ENCODE results near the gene FAM114A1.

DNA sequence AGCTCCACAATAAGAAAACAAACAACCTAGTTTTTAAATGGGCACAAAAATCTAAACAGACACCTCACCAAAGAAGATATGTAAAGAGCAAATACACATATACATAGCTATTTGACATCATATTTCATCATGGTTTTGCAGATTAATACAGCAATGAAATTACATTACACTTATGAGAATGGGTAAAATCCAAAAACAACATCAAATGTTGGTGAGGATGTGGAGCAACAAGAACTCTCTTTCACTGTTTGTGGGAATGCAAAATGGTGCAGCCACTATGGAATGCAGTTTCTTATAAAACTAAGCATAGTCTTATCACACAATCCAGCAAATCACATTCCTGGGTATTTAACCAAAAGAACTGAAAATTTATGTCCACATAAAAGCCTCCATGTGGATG, 36.0 kb upstream of the FAM114A1 start:
- TF ChIP-seq HOXA7 (CRISPR knock-in tag; IDR thresholded peaks at IDR 0.05; ENCODE audit: borderline replicate concordance) (no peak), ZBTB8A (tag by site-specific recombination; IDR thresholded peaks at IDR 0.05) (no peak), ZNF138 (tag by site-specific recombination; IDR thresholded peaks at IDR 0.05; ENCODE audit: borderline replicate concordance) (no peak)
- TF ChIP-seq, protein P1, sequence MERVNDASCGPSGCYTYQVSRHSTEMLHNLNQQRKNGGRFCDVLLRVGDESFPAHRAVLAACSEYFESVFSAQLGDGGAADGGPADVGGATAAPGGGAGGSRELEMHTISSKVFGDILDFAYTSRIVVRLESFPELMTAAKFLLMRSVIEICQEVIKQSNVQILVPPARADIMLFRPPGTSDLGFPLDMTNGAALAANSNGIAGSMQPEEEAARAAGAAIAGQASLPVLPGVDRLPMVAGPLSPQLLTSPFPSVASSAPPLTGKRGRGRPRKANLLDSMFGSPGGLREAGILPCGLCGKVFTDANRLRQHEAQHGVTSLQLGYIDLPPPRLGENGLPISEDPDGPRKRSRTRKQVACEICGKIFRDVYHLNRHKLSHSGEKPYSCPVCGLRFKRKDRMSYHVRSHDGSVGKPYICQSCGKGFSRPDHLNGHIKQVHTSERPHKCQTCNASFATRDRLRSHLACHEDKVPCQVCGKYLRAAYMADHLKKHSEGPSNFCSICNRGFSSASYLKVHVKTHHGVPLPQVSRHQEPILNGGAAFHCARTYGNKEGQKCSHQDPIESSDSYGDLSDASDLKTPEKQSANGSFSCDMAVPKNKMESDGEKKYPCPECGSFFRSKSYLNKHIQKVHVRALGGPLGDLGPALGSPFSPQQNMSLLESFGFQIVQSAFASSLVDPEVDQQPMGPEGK (tag by site-specific recombination; IDR thresholded peaks at IDR 0.05), result no peak
- TF ChIP-seq, protein P2, sequence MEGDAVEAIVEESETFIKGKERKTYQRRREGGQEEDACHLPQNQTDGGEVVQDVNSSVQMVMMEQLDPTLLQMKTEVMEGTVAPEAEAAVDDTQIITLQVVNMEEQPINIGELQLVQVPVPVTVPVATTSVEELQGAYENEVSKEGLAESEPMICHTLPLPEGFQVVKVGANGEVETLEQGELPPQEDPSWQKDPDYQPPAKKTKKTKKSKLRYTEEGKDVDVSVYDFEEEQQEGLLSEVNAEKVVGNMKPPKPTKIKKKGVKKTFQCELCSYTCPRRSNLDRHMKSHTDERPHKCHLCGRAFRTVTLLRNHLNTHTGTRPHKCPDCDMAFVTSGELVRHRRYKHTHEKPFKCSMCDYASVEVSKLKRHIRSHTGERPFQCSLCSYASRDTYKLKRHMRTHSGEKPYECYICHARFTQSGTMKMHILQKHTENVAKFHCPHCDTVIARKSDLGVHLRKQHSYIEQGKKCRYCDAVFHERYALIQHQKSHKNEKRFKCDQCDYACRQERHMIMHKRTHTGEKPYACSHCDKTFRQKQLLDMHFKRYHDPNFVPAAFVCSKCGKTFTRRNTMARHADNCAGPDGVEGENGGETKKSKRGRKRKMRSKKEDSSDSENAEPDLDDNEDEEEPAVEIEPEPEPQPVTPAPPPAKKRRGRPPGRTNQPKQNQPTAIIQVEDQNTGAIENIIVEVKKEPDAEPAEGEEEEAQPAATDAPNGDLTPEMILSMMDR (tag by site-specific recombination; IDR thresholded peaks at IDR 0.05), result no peak
- TF ChIP-seq, protein P3, sequence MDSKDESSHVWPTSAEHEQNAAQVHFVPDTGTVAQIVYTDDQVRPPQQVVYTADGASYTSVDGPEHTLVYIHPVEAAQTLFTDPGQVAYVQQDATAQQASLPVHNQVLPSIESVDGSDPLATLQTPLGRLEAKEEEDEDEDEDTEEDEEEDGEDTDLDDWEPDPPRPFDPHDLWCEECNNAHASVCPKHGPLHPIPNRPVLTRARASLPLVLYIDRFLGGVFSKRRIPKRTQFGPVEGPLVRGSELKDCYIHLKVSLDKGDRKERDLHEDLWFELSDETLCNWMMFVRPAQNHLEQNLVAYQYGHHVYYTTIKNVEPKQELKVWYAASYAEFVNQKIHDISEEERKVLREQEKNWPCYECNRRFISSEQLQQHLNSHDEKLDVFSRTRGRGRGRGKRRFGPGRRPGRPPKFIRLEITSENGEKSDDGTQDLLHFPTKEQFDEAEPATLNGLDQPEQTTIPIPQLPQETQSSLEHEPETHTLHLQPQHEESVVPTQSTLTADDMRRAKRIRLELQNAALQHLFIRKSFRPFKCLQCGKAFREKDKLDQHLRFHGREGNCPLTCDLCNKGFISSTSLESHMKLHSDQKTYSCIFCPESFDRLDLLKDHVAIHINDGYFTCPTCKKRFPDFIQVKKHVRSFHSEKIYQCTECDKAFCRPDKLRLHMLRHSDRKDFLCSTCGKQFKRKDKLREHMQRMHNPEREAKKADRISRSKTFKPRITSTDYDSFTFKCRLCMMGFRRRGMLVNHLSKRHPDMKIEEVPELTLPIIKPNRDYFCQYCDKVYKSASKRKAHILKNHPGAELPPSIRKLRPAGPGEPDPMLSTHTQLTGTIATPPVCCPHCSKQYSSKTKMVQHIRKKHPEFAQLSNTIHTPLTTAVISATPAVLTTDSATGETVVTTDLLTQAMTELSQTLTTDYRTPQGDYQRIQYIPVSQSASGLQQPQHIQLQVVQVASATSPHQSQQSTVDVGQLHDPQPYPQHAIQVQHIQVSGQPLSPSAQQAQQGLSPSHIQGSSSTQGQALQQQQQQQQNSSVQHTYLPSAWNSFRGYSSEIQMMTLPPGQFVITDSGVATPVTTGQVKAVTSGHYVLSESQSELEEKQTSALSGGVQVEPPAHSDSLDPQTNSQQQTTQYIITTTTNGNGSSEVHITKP (tag by site-specific recombination; IDR thresholded peaks at IDR 0.05), result no peak

All from HEK293 (cell line).